ENCODE results near the gene CUZD1. TPM values are rescaled to one million over a fixed set of nuclear protein-coding genes. Genes with fewer than 3 reads are reported as not detected.
"Not testable (repeated sequence)": the region's sequence is repeated elsewhere in the genome, so short reads cannot be mapped to it uniquely, and the experiment has no call there.

CUZD1 gene
- total RNA-seq, 1 experiment from 2014 or later = 17.2 TPM

DNA sequence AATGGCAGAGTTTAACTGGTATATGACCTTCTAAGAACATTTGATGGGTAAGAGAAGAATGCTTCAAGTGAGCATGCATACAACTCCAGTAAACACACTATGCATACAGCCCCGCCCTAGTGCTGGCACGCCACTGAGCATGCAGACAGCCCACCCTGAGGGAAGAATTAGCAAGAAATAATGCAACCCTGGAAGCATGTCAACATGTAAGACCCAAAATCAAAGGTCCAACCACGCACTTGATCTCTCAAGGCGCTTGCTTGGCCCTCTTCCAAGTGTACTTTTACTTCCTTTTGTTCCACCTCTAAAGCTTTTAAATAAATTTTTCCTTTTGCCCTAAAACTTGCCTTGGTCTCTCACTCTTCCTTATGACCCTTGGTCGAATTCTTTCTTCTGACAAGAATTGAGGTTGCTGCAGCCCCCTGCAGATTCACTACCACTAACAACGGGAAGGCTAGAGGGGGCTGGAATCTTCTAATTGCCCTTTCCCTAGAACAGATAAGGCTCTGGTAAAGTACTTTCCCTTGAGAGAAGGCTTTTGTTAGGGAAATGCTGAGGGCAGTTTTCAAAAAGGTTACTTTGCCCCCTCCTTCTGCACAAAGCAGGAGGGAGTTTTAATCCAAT, 30.3 kb upstream of the CUZD1 start:
- no peak overlapping the region for H3K56ac ChIP-seq (ENCODE audit: insufficient read length, low read depth, low read length)
- no peaks in the 10 kb centered on the region for H3K79me2 ChIP-seq (ENCODE audit: insufficient read depth, low read length)
- H3K9me3 Mint-ChIP-seq = peaks cover 5% of the 10 kb centered on the region in 2 experiments
- no peak overlapping the region for H3T11ph ChIP-seq (ENCODE audit: low read length)
- peak overlapping the region; percentile 18 to 69; a peak in 3 of 5 replicates for H3K4me3 Mint-ChIP-seq
- no peak overlapping the region for H2AFZ ChIP-seq (ENCODE audit: low read length)
- no peak overlapping the region for H3K23ac ChIP-seq (ENCODE audit: insufficient read length, low read depth, low read length)
- no peak overlapping the region for H2BK12ac ChIP-seq (ENCODE audit: insufficient read length, low read depth, low read length)
- H2BK5ac ChIP-seq (ENCODE audit: insufficient read length, low read length) = no peak overlapping the region
- no peaks in the 10 kb centered on the region for H3K9me3 ChIP-seq (ENCODE audit: control insufficient read depth, low read depth, low read length)
- no peaks in the 10 kb centered on the region for H4K20me1 ChIP-seq (ENCODE audit: control insufficient read depth, insufficient read depth, insufficient read length)
- no peaks in the 10 kb centered on the region; the same call in 1 of the 2 replicates for H3K4me1 ChIP-seq (ENCODE audit: insufficient read depth, low read length)
- H3K4me2 ChIP-seq (ENCODE audit: insufficient read depth, insufficient read length, low read length) = peak overlapping the region; percentile 40
- H3K27me3 ChIP-seq (ENCODE audit: insufficient read depth, low read length) = no peaks in the 10 kb centered on the region
- no peaks in the 10 kb centered on the region for H3K79me1 ChIP-seq (ENCODE audit: insufficient read depth, low read depth, low read length, poor library complexity, severe bottlenecking)
- no peak overlapping the region for H3K9ac ChIP-seq (ENCODE audit: extremely low read depth, insufficient read length, low read length)
- peak; percentile 50 for DNase-seq
- WGBS (ENCODE audit: extremely low coverage, insufficient read length, low lambda C conversion rate) = no CpG with 5 or more reads among the region's 6 CpGs
- TF ChIP-seq, protein P1, sequence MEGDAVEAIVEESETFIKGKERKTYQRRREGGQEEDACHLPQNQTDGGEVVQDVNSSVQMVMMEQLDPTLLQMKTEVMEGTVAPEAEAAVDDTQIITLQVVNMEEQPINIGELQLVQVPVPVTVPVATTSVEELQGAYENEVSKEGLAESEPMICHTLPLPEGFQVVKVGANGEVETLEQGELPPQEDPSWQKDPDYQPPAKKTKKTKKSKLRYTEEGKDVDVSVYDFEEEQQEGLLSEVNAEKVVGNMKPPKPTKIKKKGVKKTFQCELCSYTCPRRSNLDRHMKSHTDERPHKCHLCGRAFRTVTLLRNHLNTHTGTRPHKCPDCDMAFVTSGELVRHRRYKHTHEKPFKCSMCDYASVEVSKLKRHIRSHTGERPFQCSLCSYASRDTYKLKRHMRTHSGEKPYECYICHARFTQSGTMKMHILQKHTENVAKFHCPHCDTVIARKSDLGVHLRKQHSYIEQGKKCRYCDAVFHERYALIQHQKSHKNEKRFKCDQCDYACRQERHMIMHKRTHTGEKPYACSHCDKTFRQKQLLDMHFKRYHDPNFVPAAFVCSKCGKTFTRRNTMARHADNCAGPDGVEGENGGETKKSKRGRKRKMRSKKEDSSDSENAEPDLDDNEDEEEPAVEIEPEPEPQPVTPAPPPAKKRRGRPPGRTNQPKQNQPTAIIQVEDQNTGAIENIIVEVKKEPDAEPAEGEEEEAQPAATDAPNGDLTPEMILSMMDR (conservative IDR thresholded peaks at IDR 0.05) = no peak
- no peak overlapping the region for H3K4ac ChIP-seq (ENCODE audit: low read depth, low read length)
- no peak overlapping the region for H4K91ac ChIP-seq (ENCODE audit: insufficient read length, low read depth, low read length)
- no peak overlapping the region for H2BK20ac ChIP-seq (ENCODE audit: low read depth, low read length, poor library complexity, severe bottlenecking)
- H3K27me3 Mint-ChIP-seq (ENCODE audit: low read depth) = peaks cover 1% of the 10 kb centered on the region; the same call in 1 of the 2 replicates
- no peak overlapping the region for H2BK15ac ChIP-seq (ENCODE audit: low read depth, low read length)
- peak overlapping the region; percentile 53 for H3K27ac ChIP-seq (ENCODE audit: insufficient read length, low read depth, low read length)
- no peaks in the 10 kb centered on the region for H3K23me2 ChIP-seq (ENCODE audit: insufficient read length, low read depth, low read length, poor library complexity, severe bottlenecking)
- peaks cover 58 to 61% of the 10 kb centered on the region in 2 experiments for H3K4me1 Mint-ChIP-seq
- H2BK120ac ChIP-seq (ENCODE audit: low read depth, low read length, poor library complexity, severe bottlenecking) = no peak overlapping the region
- peak overlapping the region; percentile 66 to 98 (median 90); a peak in 6 of 7 replicates for H3K27ac Mint-ChIP-seq
- H2AK5ac ChIP-seq (ENCODE audit: insufficient read length, low read length) = no peak overlapping the region
- H3K18ac ChIP-seq (ENCODE audit: insufficient read length, low read depth, low read length) = no peak overlapping the region
- H3K14ac ChIP-seq (ENCODE audit: insufficient read depth, low read length) = no peak overlapping the region
- no peak overlapping the region for H4K5ac ChIP-seq (ENCODE audit: insufficient read length, low read depth, low read length)
- H4K8ac ChIP-seq (replicated peaks; ENCODE audit: insufficient read length, low read depth, low read length) = no peak overlapping the region
- H3K36me3 Mint-ChIP-seq (ENCODE audit: insufficient read depth in 1 of 3, low read depth in 3 of 3) = peaks cover 3 to 5% (median 4%) of the 10 kb centered on the region in 3 experiments; a peak in 4 of 7 replicates

DNA sequence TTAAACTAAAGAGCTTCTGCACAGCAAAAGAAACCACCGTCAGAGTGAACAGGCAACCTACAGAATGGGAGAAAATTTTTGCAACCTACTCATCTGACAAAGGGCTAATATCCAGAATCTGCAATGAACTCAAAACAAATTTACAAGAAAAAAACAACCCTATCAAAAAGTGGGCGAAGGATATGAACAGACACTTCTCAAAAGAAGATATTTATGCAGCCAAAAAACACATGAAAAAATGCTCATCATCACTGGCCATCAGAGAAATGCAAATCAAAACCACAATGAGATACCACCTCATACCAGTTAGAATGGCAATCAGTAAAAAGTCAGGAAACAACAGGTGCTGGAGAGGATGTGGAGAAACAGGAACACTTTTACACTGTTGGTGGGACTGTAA, 26.3 kb upstream of the CUZD1 start:
- not testable (repeated sequence) for H2BK15ac ChIP-seq (ENCODE audit: low read depth, low read length); H3K9me3 ChIP-seq (ENCODE audit: control insufficient read depth, low read depth, low read length); H3K18ac ChIP-seq (ENCODE audit: insufficient read length, low read depth, low read length); H2AK5ac ChIP-seq (ENCODE audit: insufficient read length, low read length); H2BK20ac ChIP-seq (ENCODE audit: low read depth, low read length, poor library complexity, severe bottlenecking); H3K14ac ChIP-seq (ENCODE audit: insufficient read depth, low read length); H4K5ac ChIP-seq (ENCODE audit: insufficient read length, low read depth, low read length); H3K4me3 Mint-ChIP-seq; H3K23ac ChIP-seq (ENCODE audit: insufficient read length, low read depth, low read length); H2BK12ac ChIP-seq (ENCODE audit: insufficient read length, low read depth, low read length); H3K79me2 ChIP-seq (ENCODE audit: insufficient read depth, low read length); H3K4me2 ChIP-seq (ENCODE audit: insufficient read depth, insufficient read length, low read length); H3K27me3 ChIP-seq (ENCODE audit: insufficient read depth, low read length); H3K56ac ChIP-seq (ENCODE audit: insufficient read length, low read depth, low read length); H2AFZ ChIP-seq (ENCODE audit: low read length); H3K27ac Mint-ChIP-seq; DNase-seq; H4K91ac ChIP-seq (ENCODE audit: insufficient read length, low read depth, low read length); H2BK5ac ChIP-seq (ENCODE audit: insufficient read length, low read length); H3K27ac ChIP-seq (ENCODE audit: insufficient read length, low read depth, low read length); H4K20me1 ChIP-seq (ENCODE audit: control insufficient read depth, insufficient read depth, insufficient read length); H3K9ac ChIP-seq (ENCODE audit: extremely low read depth, insufficient read length, low read length); H3K4me1 ChIP-seq (ENCODE audit: insufficient read depth, low read length); H4K8ac ChIP-seq (replicated peaks; ENCODE audit: insufficient read length, low read depth, low read length); H2BK120ac ChIP-seq (ENCODE audit: low read depth, low read length, poor library complexity, severe bottlenecking); H3K23me2 ChIP-seq (ENCODE audit: insufficient read length, low read depth, low read length, poor library complexity, severe bottlenecking); H3K27me3 Mint-ChIP-seq (ENCODE audit: low read depth); H3T11ph ChIP-seq (ENCODE audit: low read length); H3K4ac ChIP-seq (ENCODE audit: low read depth, low read length); H3K79me1 ChIP-seq (ENCODE audit: insufficient read depth, low read depth, low read length, poor library complexity, severe bottlenecking)
- no CpG with 5 or more reads among the region's 2 CpGs for WGBS (ENCODE audit: extremely low coverage, insufficient read length, low lambda C conversion rate)
- peaks cover 36 to 38% of the 10 kb centered on the region in 2 experiments for H3K4me1 Mint-ChIP-seq
- peaks cover 16 to 32% (median 18%) of the 10 kb centered on the region in 3 experiments for H3K36me3 Mint-ChIP-seq (ENCODE audit: insufficient read depth in 1 of 3, low read depth in 3 of 3)
- H3K9me3 Mint-ChIP-seq = peaks cover 31 to 36% of the 10 kb centered on the region in 2 experiments

Measured in H9 (cell line).